HepG2 (cell line): ENCODE data around the gene MLLT11. TPM values are rescaled to one million over a fixed set of nuclear protein-coding genes. Genes with fewer than 3 reads are reported as not detected.

Experiments
- BORCS8-MEF2B ChIP-seq: sonication (generic); formaldehyde crosslinking; IDR thresholded peaks from 2 replicates; pipeline ENCODE4 v1.8.0; 2022; ENCODE audit warnings: mild to moderate bottlenecking, missing genetic modification reagents
- CBFB ChIP-seq: sonication (generic); formaldehyde crosslinking; IDR thresholded peaks from 2 replicates; pipeline ENCODE4 v1.4.0; 2020; ENCODE audit warnings: missing genetic modification reagents
- CENPX ChIP-seq: sonication (generic); formaldehyde crosslinking; IDR thresholded peaks from 2 replicates; pipeline ENCODE4 v1.9.0; 2021; ENCODE audit warnings: mild to moderate bottlenecking, missing genetic modification reagents, moderate library complexity
- STAT5B ChIP-seq: sonication (generic); formaldehyde crosslinking; IDR thresholded peaks from 2 replicates; pipeline ENCODE4 v1.4.0; 2020; ENCODE audit warnings: missing genetic modification reagents
- ZNF317 ChIP-seq: sonication (generic); formaldehyde crosslinking; IDR thresholded peaks from 2 replicates; pipeline ENCODE4 v1.5.0; 2020; ENCODE audit warnings: mild to moderate bottlenecking, missing genetic modification reagents
- polyA plus RNA-seq, 8 experiments: library from polyadenylated mRNA; depleted of rRNA in 3 of 8; stranded (reverse) in 7 of 8; unstranded in 1 of 8; fragments of >200 nt; fragmentation: Illumina TruSeq in 4 of 8; extraction: Trizol in 4 of 8; gene quantifications; 2 replicates each; pipeline versions ENCODE4 v1.2.1 to v1.2.3, GENCODE V29; 2011 to 2016; ENCODE audit warnings: low read depth in 4 of 8, missing spikeins in 1 of 8, mixed read lengths in 1 of 8; ENCODE audit not compliant: insufficient read depth in 1 of 8
- total RNA-seq, 5 experiments: library from RNA; depleted of rRNA; stranded (reverse); fragments of >200 nt; fragmentation: Illumina TruSeq; extraction: Trizol; gene quantifications; 2 replicates each; pipeline ENCODE4 v1.2.3, GENCODE V29; 2016; ENCODE audit warnings: low read depth in 1 of 5
- TF ChIP-seq, protein P1 (sequence below): sonication (generic); formaldehyde crosslinking; IDR thresholded peaks from 2 replicates; pipeline ENCODE4 v1.5.1; 2020; ENCODE audit warnings: mild to moderate bottlenecking, moderate library complexity, missing genetic modification reagents
- TF ChIP-seq, protein P2 (sequence below): sonication (generic); formaldehyde crosslinking; IDR thresholded peaks from 2 replicates; pipeline ENCODE4 v1.4.0; 2020; ENCODE audit warnings: missing genetic modification reagents
- TF ChIP-seq, protein P3 (sequence below): sonication (generic); formaldehyde crosslinking; IDR thresholded peaks from 2 replicates; pipeline ENCODE4 v1.5.0; 2020; ENCODE audit warnings: mild to moderate bottlenecking, missing genetic modification reagents
- TF ChIP-seq, protein P4 (sequence below): sonication (generic); formaldehyde crosslinking; IDR thresholded peaks from 2 replicates; pipeline ENCODE4 v1.8.0; 2022; ENCODE audit warnings: missing genetic modification reagents, mild to moderate bottlenecking, moderate library complexity, borderline replicate concordance
- TF ChIP-seq, protein P5 (sequence below): IDR thresholded peaks from 2 replicates; pipeline ENCODE4 v1.6.1; 2016; ENCODE audit warnings: missing compliant biosample characterization, missing genetic modification reagents, borderline replicate concordance
- TF ChIP-seq, protein P6 (sequence below): IDR thresholded peaks from 2 replicates; pipeline ENCODE4 v1.6.1; 2016; ENCODE audit warnings: missing compliant biosample characterization, missing genetic modification reagents, borderline replicate concordance

MLLT11 gene
- total and polyA plus RNA-seq, 2 of the 13 experiments (the other 11 are each of a cell fraction or from before 2014, with no cell fraction given) = 0.21 to 0.22 TPM

DNA sequence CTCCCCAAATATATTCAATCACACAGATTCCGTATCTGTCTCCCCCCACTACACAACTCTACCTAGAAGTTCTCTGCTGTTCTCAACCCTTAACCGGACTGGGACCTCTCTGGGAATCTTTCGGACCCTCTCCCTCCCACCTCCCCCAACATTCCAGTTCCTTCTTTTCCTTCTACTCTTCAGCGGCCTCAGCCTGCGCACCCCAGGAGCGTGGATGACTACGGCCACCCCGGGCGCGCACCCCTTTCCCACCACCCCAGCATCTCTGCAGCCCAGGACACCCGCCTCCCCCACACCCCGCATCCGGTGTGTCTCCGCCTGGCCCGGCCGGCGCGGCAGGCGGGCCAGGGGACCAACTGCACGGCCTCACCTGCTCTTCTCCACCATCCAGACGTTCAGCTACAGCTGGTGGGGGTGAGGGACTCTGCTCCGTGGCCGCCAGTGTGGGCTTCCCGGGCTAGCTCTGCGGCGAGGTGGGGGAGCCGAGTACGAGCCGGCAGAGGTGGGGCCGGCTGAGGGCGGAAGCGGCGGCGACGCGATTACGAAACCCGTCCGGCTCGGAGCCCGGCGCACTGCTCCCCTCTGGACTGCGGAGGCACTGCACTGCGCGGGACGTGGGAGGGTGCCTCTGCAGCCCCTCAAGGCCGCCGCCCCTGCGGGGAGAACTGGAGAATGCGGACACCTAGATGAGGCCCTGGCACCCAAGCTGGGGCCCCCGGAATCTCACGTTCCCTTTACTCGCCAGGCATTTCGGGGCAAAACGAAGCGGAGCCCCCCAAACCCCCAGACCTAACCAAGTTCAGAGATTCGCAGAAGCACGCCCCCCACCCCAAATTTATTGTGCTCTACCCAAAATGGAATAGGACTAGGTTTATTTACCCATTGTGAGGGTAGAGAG is 839 bp upstream of the MLLT11 start, which contains the start of gene CDC42SE1 (continued):
- TF ChIP-seq, protein P1, sequence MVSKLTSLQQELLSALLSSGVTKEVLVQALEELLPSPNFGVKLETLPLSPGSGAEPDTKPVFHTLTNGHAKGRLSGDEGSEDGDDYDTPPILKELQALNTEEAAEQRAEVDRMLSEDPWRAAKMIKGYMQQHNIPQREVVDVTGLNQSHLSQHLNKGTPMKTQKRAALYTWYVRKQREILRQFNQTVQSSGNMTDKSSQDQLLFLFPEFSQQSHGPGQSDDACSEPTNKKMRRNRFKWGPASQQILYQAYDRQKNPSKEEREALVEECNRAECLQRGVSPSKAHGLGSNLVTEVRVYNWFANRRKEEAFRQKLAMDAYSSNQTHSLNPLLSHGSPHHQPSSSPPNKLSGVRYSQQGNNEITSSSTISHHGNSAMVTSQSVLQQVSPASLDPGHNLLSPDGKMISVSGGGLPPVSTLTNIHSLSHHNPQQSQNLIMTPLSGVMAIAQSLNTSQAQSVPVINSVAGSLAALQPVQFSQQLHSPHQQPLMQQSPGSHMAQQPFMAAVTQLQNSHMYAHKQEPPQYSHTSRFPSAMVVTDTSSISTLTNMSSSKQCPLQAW (CRISPR knock-in tag) = peak; percentile 87
- TF ChIP-seq CENPX (no peak), CBFB (peak; percentile 66; the same call in 1 of the 2 replicates), STAT5B (no peak), BORCS8-MEF2B (CRISPR knock-in tag) (peak; percentile 52; the same call in 1 of the 2 replicates), ZNF317 (peak; percentile 62)
- TF ChIP-seq, protein P2, sequence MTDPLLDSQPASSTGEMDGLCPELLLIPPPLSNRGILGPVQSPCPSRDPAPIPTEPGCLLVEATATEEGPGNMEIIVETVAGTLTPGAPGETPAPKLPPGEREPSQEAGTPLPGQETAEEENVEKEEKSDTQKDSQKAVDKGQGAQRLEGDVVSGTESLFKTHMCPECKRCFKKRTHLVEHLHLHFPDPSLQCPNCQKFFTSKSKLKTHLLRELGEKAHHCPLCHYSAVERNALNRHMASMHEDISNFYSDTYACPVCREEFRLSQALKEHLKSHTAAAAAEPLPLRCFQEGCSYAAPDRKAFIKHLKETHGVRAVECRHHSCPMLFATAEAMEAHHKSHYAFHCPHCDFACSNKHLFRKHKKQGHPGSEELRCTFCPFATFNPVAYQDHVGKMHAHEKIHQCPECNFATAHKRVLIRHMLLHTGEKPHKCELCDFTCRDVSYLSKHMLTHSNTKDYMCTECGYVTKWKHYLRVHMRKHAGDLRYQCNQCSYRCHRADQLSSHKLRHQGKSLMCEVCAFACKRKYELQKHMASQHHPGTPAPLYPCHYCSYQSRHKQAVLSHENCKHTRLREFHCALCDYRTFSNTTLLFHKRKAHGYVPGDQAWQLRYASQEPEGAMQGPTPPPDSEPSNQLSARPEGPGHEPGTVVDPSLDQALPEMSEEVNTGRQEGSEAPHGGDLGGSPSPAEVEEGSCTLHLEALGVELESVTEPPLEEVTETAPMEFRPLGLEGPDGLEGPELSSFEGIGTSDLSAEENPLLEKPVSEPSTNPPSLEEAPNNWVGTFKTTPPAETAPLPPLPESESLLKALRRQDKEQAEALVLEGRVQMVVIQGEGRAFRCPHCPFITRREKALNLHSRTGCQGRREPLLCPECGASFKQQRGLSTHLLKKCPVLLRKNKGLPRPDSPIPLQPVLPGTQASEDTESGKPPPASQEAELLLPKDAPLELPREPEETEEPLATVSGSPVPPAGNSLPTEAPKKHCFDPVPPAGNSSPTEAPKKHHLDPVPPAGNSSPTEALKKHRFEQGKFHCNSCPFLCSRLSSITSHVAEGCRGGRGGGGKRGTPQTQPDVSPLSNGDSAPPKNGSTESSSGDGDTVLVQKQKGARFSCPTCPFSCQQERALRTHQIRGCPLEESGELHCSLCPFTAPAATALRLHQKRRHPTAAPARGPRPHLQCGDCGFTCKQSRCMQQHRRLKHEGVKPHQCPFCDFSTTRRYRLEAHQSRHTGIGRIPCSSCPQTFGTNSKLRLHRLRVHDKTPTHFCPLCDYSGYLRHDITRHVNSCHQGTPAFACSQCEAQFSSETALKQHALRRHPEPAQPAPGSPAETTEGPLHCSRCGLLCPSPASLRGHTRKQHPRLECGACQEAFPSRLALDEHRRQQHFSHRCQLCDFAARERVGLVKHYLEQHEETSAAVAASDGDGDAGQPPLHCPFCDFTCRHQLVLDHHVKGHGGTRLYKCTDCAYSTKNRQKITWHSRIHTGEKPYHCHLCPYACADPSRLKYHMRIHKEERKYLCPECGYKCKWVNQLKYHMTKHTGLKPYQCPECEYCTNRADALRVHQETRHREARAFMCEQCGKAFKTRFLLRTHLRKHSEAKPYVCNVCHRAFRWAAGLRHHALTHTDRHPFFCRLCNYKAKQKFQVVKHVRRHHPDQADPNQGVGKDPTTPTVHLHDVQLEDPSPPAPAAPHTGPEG = no peak
- TF ChIP-seq, protein P3, sequence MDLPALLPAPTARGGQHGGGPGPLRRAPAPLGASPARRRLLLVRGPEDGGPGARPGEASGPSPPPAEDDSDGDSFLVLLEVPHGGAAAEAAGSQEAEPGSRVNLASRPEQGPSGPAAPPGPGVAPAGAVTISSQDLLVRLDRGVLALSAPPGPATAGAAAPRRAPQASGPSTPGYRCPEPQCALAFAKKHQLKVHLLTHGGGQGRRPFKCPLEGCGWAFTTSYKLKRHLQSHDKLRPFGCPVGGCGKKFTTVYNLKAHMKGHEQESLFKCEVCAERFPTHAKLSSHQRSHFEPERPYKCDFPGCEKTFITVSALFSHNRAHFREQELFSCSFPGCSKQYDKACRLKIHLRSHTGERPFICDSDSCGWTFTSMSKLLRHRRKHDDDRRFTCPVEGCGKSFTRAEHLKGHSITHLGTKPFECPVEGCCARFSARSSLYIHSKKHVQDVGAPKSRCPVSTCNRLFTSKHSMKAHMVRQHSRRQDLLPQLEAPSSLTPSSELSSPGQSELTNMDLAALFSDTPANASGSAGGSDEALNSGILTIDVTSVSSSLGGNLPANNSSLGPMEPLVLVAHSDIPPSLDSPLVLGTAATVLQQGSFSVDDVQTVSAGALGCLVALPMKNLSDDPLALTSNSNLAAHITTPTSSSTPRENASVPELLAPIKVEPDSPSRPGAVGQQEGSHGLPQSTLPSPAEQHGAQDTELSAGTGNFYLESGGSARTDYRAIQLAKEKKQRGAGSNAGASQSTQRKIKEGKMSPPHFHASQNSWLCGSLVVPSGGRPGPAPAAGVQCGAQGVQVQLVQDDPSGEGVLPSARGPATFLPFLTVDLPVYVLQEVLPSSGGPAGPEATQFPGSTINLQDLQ (CRISPR knock-in tag) = no peak
- TF ChIP-seq, protein P4, sequence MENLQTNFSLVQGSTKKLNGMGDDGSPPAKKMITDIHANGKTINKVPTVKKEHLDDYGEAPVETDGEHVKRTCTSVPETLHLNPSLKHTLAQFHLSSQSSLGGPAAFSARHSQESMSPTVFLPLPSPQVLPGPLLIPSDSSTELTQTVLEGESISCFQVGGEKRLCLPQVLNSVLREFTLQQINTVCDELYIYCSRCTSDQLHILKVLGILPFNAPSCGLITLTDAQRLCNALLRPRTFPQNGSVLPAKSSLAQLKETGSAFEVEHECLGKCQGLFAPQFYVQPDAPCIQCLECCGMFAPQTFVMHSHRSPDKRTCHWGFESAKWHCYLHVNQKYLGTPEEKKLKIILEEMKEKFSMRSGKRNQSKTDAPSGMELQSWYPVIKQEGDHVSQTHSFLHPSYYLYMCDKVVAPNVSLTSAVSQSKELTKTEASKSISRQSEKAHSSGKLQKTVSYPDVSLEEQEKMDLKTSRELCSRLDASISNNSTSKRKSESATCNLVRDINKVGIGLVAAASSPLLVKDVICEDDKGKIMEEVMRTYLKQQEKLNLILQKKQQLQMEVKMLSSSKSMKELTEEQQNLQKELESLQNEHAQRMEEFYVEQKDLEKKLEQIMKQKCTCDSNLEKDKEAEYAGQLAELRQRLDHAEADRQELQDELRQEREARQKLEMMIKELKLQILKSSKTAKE (CRISPR knock-in tag) = peak; percentile 99
- TF ChIP-seq, protein P5, sequence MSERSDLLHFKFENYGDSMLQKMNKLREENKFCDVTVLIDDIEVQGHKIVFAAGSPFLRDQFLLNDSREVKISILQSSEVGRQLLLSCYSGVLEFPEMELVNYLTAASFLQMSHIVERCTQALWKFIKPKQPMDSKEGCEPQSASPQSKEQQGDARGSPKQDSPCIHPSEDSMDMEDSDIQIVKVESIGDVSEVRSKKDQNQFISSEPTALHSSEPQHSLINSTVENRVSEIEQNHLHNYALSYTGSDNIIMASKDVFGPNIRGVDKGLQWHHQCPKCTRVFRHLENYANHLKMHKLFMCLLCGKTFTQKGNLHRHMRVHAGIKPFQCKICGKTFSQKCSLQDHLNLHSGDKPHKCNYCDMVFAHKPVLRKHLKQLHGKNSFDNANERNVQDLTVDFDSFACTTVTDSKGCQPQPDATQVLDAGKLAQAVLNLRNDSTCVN (CRISPR knock-in tag) = peak; percentile 44; the same call in 1 of the 2 replicates
- TF ChIP-seq, protein P6, sequence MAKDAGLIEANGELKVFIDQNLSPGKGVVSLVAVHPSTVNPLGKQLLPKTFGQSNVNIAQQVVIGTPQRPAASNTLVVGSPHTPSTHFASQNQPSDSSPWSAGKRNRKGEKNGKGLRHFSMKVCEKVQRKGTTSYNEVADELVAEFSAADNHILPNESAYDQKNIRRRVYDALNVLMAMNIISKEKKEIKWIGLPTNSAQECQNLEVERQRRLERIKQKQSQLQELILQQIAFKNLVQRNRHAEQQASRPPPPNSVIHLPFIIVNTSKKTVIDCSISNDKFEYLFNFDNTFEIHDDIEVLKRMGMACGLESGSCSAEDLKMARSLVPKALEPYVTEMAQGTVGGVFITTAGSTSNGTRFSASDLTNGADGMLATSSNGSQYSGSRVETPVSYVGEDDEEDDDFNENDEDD (CRISPR knock-in tag) = peak; percentile 29; the same call in 1 of the 2 replicates
